ENCODE data around the gene GAL3ST3.

GAL3ST3 gene

GRCh38 chr11:66063900-66064299, 14.9 kb upstream of the GAL3ST3 start (continued):
- TF ChIP-seq CREB5 (CRISPR knock-in tag; IDR thresholded peaks at IDR 0.05; ENCODE audit: low read depth) = no peak
- no peak for TF ChIP-seq ZFP30 (CRISPR knock-in tag; IDR thresholded peaks at IDR 0.05)
- TF ChIP-seq ZNF565 (CRISPR knock-in tag; conservative IDR thresholded peaks at IDR 0.05; ENCODE audit: low read depth) = no peak
- no peak for TF ChIP-seq RARB (CRISPR knock-in tag; IDR thresholded peaks at IDR 0.05)
- TF ChIP-seq BACH2 (CRISPR knock-in tag; IDR thresholded peaks at IDR 0.05; ENCODE audit: borderline replicate concordance) = no peak
- no peak for TF ChIP-seq TCF4 (CRISPR knock-in tag; IDR thresholded peaks at IDR 0.05; ENCODE audit: borderline replicate concordance)
- no peak for TF ChIP-seq PPARA (CRISPR knock-in tag; IDR thresholded peaks at IDR 0.05; ENCODE audit: borderline replicate concordance)
- TF ChIP-seq, protein P1, sequence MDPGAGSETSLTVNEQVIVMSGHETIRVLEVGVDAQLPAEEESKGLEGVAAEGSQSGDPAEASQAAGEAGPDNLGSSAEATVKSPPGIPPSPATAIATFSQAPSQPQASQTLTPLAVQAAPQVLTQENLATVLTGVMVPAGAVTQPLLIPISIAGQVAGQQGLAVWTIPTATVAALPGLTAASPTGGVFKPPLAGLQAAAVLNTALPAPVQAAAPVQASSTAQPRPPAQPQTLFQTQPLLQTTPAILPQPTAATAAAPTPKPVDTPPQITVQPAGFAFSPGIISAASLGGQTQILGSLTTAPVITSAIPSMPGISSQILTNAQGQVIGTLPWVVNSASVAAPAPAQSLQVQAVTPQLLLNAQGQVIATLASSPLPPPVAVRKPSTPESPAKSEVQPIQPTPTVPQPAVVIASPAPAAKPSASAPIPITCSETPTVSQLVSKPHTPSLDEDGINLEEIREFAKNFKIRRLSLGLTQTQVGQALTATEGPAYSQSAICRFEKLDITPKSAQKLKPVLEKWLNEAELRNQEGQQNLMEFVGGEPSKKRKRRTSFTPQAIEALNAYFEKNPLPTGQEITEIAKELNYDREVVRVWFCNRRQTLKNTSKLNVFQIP (CRISPR knock-in tag; IDR thresholded peaks at IDR 0.05; ENCODE audit: borderline replicate concordance, low read depth) = no peak

DNA sequence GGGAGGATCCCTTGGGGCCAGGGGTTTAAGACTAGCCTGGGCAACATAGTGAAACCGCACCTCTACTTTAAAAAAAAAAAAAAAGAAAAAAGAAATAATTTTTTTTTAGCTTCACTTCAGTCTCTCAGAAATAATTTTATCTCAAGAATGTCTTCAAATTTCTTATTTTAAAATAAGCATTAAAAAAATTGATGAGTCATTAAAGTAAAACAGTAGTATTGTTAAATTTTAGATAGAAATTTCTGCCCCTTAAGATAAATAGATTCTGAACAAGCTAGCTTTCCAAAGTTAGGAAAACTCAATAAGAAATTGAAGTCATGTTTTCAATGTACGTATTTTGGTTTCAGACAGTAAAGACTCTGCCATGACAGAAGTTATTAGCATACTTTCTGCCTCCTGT, 13.4 kb upstream of the GAL3ST3 start:
- no peak for ATAC-seq
- TF ChIP-seq TSHZ2 (CRISPR knock-in tag; IDR thresholded peaks at IDR 0.05) (no peak), GLIS3 (CRISPR knock-in tag; IDR thresholded peaks at IDR 0.05) (no peak), ESRRG (CRISPR knock-in tag; IDR thresholded peaks at IDR 0.05) (no peak), ZNF70 (CRISPR knock-in tag; IDR thresholded peaks at IDR 0.05) (no peak), ZFP3 (CRISPR knock-in tag; IDR thresholded peaks at IDR 0.05) (no peak), CSRNP3 (CRISPR knock-in tag; IDR thresholded peaks at IDR 0.05) (no peak), PPARA (CRISPR knock-in tag; IDR thresholded peaks at IDR 0.05; ENCODE audit: borderline replicate concordance) (no peak), TOX (CRISPR knock-in tag; IDR thresholded peaks at IDR 0.05; ENCODE audit: borderline replicate concordance) (no peak), ZNF8 (CRISPR knock-in tag; IDR thresholded peaks at IDR 0.05) (no peak), BACH2 (CRISPR knock-in tag; IDR thresholded peaks at IDR 0.05; ENCODE audit: borderline replicate concordance) (no peak), RARB (CRISPR knock-in tag; IDR thresholded peaks at IDR 0.05) (no peak), ISL1 (CRISPR knock-in tag; IDR thresholded peaks at IDR 0.05) (no peak)

- ATAC-seq = no peak
Measured at GRCh38 chr11:66061268-66061667, 12.3 kb upstream of the GAL3ST3 start.

More at GRCh38 chr11:66061268-66061667, 12.3 kb upstream of the GAL3ST3 start:
- no peak for TF ChIP-seq CSDC2 (CRISPR knock-in tag; IDR thresholded peaks at IDR 0.05)
- no peak for TF ChIP-seq PPARA (CRISPR knock-in tag; IDR thresholded peaks at IDR 0.05; ENCODE audit: borderline replicate concordance)
- TF ChIP-seq CSRNP3 (CRISPR knock-in tag; IDR thresholded peaks at IDR 0.05) = no peak
- TF ChIP-seq BACH2 (CRISPR knock-in tag; IDR thresholded peaks at IDR 0.05; ENCODE audit: borderline replicate concordance) = no peak
- no peak for TF ChIP-seq ISL1 (CRISPR knock-in tag; IDR thresholded peaks at IDR 0.05)
- TF ChIP-seq OSR1 (CRISPR knock-in tag; IDR thresholded peaks at IDR 0.05) = no peak
- no peak for TF ChIP-seq ZFP30 (CRISPR knock-in tag; IDR thresholded peaks at IDR 0.05)

Measured in SK-N-SH treated with all-trans-retinoic acid at 6 μM for 48 hours (cell line).